ENCODE data around the gene TNIK. TPM values are rescaled to one million over a fixed set of nuclear protein-coding genes. Genes with fewer than 3 reads are reported as not detected.

Gene TNIK
- total RNA-seq, 1 donor, result 49.8 TPM

DNA sequence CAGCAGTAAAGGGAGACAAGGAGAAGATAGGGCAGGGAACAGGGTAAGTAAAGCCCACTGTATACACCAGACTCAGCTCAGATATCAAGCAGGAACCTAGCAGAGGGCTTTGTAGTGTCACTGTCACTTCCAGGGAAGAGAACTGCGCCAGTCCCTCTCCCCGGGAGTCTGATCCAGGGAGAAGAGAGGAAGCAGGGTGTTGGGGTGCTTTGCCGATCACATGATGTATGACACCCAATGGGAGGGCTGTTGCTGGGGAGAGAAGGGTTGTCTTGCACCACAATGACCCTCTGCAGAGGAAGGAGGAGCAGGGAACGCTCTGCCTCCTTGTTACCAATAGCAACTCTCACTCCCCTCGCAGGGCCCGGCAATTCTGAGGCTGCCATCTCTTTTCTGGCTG is 286.5 kb downstream of the TNIK start:
- Histone ChIP-seq H3K9me3 (ENCODE audit: low read depth, low read length) (no peaks in the 10 kb centered on the region), H3K4me3 (ENCODE audit: low read length) (no peak overlapping the region), H3K27me3 (ENCODE audit: insufficient read depth, low read length) (no peaks in the 10 kb centered on the region), H3K4me1 (ENCODE audit: insufficient read depth, low read length) (peaks cover 14% of the 10 kb centered on the region)

DNA sequence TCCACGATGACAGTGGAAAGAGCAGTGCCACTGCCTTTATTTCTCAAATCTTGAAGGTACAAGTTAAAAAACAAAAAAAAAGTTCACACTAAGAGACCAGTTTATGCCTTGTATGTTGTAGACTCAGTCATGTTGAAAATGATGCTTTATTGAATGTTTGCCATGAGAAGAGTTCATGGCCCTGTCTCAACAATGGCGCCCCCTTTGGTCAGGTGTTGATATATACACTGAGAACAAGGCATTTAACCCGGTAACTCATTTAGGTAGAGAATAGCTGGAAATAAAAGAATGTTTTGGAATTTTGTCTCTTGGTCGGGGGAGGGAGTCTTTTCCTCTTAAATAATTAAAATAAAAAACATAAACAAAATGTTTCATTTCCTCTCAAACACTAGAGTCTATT is 288.1 kb downstream of the TNIK start:
- H3K9me3 ChIP-seq (ENCODE audit: low read depth, low read length), result no peaks in the 10 kb centered on the region
- no peak overlapping the region for H3K4me3 ChIP-seq (ENCODE audit: low read length)
- no peaks in the 10 kb centered on the region for H3K27me3 ChIP-seq (ENCODE audit: insufficient read depth, low read length)
- peaks cover 9% of the 10 kb centered on the region for H3K4me1 ChIP-seq (ENCODE audit: insufficient read depth, low read length)

DNA sequence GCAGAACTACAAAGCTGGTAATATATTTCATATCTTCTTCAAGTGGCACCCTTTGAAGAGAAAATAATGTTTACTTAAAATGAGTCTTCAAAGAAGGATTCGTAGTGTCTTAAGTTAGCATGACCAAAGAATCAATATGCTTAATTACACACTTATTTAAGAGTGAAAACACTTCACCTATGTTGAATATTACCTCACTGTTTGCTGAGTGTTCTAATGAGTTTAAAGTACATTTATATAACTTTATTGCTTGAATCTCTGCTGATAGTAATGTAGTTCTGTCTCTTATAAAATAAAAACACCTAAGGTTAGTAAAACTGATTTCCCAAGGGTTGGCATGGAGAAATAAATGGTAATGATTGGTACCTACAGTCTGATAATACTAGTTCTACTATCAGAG is 290.3 kb downstream of the TNIK start:
- Histone ChIP-seq H3K4me3 (ENCODE audit: low read length) (no peak overlapping the region), H3K4me1 (ENCODE audit: insufficient read depth, low read length) (peaks cover 9% of the 10 kb centered on the region), H3K27me3 (ENCODE audit: insufficient read depth, low read length) (no peaks in the 10 kb centered on the region), H3K9me3 (ENCODE audit: low read depth, low read length) (no peaks in the 10 kb centered on the region)

DNA sequence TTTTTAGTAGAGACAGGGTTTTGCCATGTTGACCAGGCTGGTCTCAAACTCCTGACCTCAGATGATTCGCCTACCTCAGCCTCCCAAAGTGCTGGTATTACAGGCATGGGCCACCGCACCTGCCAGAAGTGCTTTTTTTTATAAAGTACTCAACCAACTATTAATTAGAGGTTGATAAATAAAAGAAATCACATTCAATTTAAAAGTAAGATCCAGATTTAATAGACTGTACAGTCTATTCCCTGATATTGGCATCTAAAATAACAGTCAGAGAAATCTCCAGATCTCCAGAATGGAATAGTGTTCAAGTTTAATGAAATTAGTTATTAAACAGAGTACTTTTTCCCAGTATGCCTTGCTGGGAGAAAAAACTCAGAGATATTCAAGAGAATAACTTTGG is 290.8 kb downstream of the TNIK start:
- H3K27me3 ChIP-seq (ENCODE audit: insufficient read depth, low read length), result no peaks in the 10 kb centered on the region
- H3K4me3 ChIP-seq (ENCODE audit: low read length), result no peak overlapping the region
- H3K4me1 ChIP-seq (ENCODE audit: insufficient read depth, low read length), result peaks cover 9% of the 10 kb centered on the region

DNA sequence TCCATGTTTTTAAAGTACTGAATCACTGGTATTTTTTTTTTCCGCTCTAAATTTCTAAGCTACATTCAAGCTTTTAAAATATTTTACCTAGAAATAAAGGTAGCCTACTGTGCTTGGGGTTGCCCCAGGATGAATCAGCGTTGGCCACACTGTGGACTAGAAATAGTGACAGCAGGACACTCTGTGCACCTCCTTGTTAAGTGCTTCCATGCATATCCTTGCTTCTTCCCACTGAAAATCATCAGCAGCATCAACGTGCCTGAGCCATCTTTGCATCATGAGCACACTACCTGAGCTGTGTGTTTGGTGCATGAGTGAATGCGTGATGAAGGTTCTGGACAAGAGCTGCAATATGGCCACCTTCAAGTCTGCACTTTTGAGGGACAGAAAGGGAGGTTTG is 291.7 kb downstream of the TNIK start:
- Histone ChIP-seq H3K4me1 (ENCODE audit: insufficient read depth, low read length) (peaks cover 2% of the 10 kb centered on the region), H3K9me3 (ENCODE audit: low read depth, low read length) (no peaks in the 10 kb centered on the region)

More for the DNA sequence above, 290.8 kb downstream of the TNIK start:
- no peaks in the 10 kb centered on the region for H3K9me3 ChIP-seq (ENCODE audit: low read depth, low read length)

DNA sequence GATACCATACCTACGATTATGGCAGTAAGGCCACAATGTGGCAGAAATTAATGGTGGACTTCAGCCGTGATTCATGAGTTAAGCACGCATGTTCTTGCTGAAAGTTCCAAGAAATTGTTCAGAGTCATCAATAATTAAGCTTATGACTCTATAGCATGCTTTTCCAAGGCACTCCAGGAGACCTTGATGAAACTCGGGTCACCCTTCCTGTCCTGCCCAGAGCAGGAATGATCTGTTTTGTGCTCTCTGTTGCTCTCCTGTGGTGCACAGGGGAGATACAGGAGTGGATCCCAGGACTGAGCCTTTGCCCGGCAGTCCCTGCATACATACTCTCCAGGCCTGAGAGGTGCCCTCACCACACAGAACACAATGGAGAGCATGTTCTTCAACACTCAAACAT is 292.1 kb downstream of the TNIK start:
- no peaks in the 10 kb centered on the region for H3K9me3 ChIP-seq (ENCODE audit: low read depth, low read length)
- H3K4me1 ChIP-seq (ENCODE audit: insufficient read depth, low read length), result no peaks in the 10 kb centered on the region
- H3K4me3 ChIP-seq (ENCODE audit: low read length), result no peak overlapping the region
- no peaks in the 10 kb centered on the region for H3K27me3 ChIP-seq (ENCODE audit: insufficient read depth, low read length)

More for the DNA sequence above, 291.7 kb downstream of the TNIK start:
- no peak overlapping the region for H3K4me3 ChIP-seq (ENCODE audit: low read length)
- H3K27me3 ChIP-seq (ENCODE audit: insufficient read depth, low read length), result no peaks in the 10 kb centered on the region

DNA sequence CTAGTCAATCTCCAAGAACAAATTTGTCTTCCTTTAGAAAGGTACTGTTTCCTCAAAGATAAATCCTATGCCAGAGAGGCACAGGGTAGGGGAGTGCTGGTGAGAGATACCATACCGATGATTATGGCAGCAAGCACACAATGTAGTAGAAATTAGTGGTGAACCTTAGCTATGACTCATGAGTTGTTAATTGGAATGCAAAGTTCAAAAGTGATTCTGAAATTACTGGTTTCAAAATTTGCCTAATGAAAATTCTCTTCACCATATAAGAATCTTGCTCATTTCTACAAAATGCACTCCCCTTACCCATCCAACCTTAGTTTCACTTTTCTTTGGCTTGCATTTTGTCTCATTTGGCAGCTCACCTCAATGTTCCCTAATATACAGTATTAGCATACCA is 294.2 kb downstream of the TNIK start:
- Histone ChIP-seq H3K27me3 (ENCODE audit: insufficient read depth, low read length) (no peaks in the 10 kb centered on the region), H3K4me3 (ENCODE audit: low read length) (no peak overlapping the region), H3K9me3 (ENCODE audit: low read depth, low read length) (no peaks in the 10 kb centered on the region), H3K4me1 (ENCODE audit: insufficient read depth, low read length) (no peaks in the 10 kb centered on the region)

DNA sequence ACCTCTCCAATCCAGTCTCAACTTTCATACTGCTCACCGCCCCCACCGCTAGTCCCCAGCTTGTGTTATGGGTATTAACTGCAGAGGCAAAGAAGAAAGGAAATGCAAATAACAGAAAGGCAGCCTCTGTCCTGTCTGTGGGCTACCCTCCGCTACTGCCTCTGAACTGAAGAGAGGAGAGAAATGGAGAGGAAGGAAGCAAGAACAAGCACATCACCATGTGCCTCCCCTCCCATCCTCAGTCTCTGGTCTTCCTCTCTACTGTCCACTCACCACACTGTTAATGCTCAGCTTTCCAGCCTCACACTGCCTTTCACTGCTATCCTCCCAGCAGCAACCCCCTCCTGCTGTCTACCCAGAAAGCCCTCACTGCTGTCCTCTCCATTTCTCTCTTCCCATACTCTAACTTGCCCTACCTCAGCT is 294.7 kb downstream of the TNIK start:
- Histone ChIP-seq H3K4me1 (ENCODE audit: insufficient read depth, low read length) (no peaks in the 10 kb centered on the region), H3K9me3 (ENCODE audit: low read depth, low read length) (no peaks in the 10 kb centered on the region), H3K27me3 (ENCODE audit: insufficient read depth, low read length) (no peaks in the 10 kb centered on the region), H3K4me3 (ENCODE audit: low read length) (no peak overlapping the region)

DNA sequence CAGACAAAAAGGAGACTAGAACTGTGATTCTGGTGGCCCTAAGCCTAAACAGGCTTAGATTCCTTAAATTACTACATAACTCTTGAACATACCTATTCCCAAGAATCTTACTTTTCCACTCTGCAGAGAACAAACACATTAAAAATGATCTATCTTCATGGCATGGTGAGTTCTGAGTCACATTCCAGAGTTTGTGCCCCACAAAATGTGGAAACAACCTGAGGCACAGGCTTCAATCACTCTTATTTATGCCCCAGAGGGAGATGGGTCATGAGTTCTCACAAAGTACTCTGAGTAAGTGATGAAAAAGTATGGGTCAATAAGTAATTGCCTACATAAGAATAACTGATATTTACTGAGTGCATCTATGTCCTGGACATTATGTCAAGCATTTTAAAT is 296.1 kb downstream of the TNIK start:
- Histone ChIP-seq H3K9me3 (ENCODE audit: low read depth, low read length) (no peaks in the 10 kb centered on the region), H3K27me3 (ENCODE audit: insufficient read depth, low read length) (no peaks in the 10 kb centered on the region), H3K4me3 (ENCODE audit: low read length) (no peak overlapping the region), H3K4me1 (ENCODE audit: insufficient read depth, low read length) (no peaks in the 10 kb centered on the region)

DNA sequence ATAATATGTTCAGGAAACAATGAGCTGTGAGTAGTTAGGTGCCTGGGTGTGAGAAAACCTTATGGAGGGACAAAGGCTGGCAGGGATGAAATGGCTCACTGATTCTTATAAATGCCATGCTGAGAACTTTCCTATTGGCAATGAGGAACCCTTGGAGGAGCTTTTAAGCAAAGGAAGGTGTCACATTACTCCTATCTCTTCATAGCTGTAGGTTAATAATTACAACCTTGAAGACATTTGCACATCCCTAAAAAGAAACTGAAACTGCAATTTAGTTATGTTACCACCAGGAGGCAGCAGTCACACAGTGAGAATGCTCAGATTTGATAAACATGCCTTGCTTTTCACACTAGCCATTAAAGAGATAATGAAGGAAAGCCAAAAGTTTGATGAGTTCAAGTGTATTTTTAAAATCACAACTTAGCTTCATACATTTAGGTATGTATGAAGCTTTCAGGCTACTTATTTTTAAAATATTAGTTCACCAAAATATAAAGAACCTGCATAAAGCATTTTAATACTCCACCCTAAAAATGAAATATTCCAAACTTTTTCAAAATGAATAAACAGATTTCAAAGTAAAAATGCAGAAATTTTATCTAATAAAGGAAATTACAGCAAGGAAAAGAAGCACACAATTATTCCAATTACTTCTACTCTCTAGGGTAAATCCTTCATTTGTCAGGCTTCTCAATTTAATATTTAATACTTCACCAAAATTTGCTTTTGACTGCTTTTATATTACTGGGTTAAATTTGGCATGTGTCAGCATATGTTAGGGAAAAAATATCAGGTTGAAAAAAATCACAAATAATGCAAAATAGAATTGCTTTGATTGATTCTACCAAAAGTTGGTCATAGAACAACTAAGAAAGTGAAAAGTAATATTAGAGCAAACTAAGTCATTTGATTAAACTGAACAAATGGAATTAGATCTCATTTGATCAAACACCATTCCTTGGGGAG is 296.8 kb downstream of the TNIK start:
- no peaks in the 10 kb centered on the region for H3K4me1 ChIP-seq (ENCODE audit: insufficient read depth, low read length)
- no peaks in the 10 kb centered on the region for H3K27me3 ChIP-seq (ENCODE audit: insufficient read depth, low read length)
- H3K4me3 ChIP-seq (ENCODE audit: low read length), result no peak overlapping the region
- no peaks in the 10 kb centered on the region for H3K9me3 ChIP-seq (ENCODE audit: low read depth, low read length)

DNA sequence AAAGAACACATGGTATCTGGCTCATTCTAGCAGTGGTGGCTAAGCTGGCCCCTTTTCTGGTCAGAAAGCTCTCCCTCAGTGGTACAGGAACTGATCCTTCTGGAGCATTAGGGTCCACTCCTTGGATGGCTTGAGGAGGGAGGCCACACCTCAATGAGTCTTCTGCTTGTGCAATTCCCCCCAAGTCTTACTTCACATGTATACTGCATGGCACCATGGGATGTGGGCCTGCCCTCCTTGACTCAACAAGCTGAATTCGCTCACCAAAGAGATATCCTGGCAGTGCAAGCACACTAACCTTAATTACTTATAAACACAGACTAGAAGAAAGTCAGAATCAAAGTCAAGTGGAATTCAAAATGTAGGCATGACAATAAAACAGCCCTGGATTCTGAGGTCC is 299.9 kb downstream of the TNIK start:
- no peaks in the 10 kb centered on the region for H3K9me3 ChIP-seq (ENCODE audit: low read depth, low read length)

DNA sequence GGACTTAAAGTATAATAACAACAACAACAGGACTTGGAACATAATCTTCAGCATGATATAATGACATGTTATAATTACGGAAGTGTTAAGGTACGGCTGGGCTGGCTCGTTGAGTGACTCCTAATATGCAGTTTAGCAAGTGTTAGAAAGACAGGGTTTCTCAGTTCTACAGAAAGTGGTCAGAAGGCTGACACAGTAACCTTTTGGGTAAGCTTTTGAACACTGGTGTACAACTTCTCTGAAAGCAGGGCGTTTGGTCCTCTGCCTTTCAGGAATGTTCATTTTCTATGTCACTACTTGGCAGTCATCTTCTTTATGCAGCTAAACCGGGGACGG is 300.4 kb downstream of the TNIK start:
- Histone ChIP-seq H3K9me3 (ENCODE audit: low read depth, low read length) (no peaks in the 10 kb centered on the region), H3K4me3 (ENCODE audit: low read length) (no peak overlapping the region), H3K27me3 (ENCODE audit: insufficient read depth, low read length) (no peaks in the 10 kb centered on the region), H3K4me1 (ENCODE audit: insufficient read depth, low read length) (no peaks in the 10 kb centered on the region)

More for the DNA sequence above, 299.9 kb downstream of the TNIK start:
- no peak overlapping the region for H3K4me3 ChIP-seq (ENCODE audit: low read length)
- no peaks in the 10 kb centered on the region for H3K4me1 ChIP-seq (ENCODE audit: insufficient read depth, low read length)
- no peaks in the 10 kb centered on the region for H3K27me3 ChIP-seq (ENCODE audit: insufficient read depth, low read length)

DNA sequence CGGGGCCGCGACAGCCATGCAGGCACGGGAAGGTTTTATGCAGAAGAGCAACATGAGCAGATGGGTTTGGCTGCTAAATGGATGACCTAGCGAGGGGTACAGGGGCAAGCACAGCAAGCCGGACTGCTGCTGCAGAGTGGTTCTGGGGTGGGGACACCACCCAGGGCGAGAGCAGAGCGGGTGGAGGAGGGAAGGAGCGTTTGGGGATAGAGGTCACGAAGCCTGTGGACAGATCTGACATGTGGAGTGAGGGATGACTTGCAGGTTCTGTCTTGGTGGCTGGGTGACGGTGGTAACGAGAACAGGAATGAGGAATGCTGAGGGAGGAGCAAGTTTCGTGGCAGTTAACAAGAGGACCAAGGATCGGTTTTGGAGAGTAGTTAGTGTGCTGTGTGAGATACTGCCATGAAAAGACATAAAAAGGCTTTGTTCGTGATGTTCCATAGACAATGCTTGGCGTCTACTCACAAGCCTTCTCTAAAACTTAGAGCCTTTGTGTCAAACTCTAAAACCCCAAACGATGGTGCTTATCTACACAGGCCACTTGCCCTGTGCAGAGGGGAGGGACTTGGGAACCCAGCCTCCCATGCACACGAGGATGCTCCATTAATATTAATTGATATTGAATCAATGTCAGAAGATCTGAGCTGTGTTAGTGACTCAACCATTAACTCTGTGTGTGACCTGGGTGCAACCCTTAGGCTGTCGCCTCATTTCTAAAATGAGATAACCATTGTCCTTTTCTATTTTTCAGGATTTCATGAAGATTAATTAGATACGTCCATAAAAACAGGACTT is 301.0 kb downstream of the TNIK start:
- Histone ChIP-seq H3K27me3 (ENCODE audit: insufficient read depth, low read length) (no peaks in the 10 kb centered on the region), H3K9me3 (ENCODE audit: low read depth, low read length) (no peaks in the 10 kb centered on the region), H3K4me1 (ENCODE audit: insufficient read depth, low read length) (no peaks in the 10 kb centered on the region), H3K4me3 (ENCODE audit: low read length) (no peak overlapping the region)

DNA sequence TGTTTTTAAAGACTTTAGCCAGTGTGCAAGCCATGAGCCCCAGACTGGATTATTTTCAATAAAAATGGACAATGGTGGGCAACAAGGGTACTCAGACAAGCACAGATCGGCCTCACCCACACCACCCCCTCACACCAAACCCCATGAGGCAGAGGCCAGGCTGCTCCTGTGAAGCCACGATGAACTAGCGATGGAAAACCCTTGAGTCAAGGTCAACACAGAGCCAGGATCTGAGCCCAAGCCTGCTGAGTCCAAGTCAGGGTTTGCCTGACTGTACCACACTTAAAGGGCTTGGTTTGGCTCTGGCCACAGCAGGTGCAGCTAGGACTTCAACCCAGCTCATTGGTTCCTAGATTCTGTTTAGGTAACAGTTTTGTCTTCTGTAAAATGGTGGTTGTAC is 302.2 kb downstream of the TNIK start:
- Histone ChIP-seq H3K9me3 (ENCODE audit: low read depth, low read length) (no peaks in the 10 kb centered on the region), H3K27me3 (ENCODE audit: insufficient read depth, low read length) (no peaks in the 10 kb centered on the region), H3K4me3 (ENCODE audit: low read length) (no peak overlapping the region), H3K4me1 (ENCODE audit: insufficient read depth, low read length) (no peaks in the 10 kb centered on the region)

DNA sequence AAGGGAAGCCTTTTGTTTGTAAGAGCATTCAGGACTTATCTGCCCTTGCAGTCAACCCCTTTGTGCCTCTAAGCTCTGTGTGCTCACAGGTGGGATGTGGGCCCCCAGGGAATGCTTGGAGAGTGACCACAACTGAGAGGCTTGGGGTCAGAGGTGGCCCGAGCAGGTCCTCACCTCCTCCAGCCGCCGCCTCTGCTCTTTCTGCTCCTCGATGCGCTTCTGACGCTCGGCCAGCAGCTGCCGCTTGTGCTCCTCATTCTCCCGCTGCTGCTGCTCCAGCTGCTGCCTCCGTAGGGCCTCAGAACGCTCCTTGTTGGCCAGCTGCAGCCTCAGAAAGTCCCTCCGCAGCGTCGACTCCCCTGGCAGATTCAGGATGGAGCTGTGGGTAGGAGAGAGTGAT is 302.9 kb downstream of the TNIK start:
- Histone ChIP-seq H3K9me3 (ENCODE audit: low read depth, low read length) (no peaks in the 10 kb centered on the region), H3K4me3 (ENCODE audit: low read length) (no peak overlapping the region), H3K27me3 (ENCODE audit: insufficient read depth, low read length) (no peaks in the 10 kb centered on the region), H3K4me1 (ENCODE audit: insufficient read depth, low read length) (no peaks in the 10 kb centered on the region)

All from mononuclear cell (primary cell).